GM23338 (cell line): ENCODE results near the gene PIEZO2. TPM values are rescaled to one million over a fixed set of nuclear protein-coding genes. Genes with fewer than 3 reads are reported as not detected.
A peak's percentile ranks its signal among the peaks of the same experiment; 100 is the strongest.
"Not testable (repeated sequence)": the region's sequence is repeated elsewhere in the genome, so short reads cannot be mapped to it uniquely, and the experiment has no call there.

Experiments used
- ATAC-seq: fragments of 200-7000 bp; cut with Tn5 transposase; 3 replicates; pipeline ENCODE4 v1.9.1; 2020
- DNase-seq: peaks from one replicate; pipeline ENCODE4 v3.0.0-alpha.2; 2015; ENCODE audit warnings: low spot score
- H2AFZ ChIP-seq: fragments of 200-600 bp; sonication (generic); 2 replicates; pipeline ENCODE4 v1.8.0; 2016; ENCODE audit warnings: antibody characterized with exemption, mild to moderate bottlenecking, moderate library complexity
- H3F3A ChIP-seq: fragments of 200-600 bp; sonication (generic); replicated peaks from 2 replicates; pipeline ENCODE4 v1.8.0; 2017; ENCODE audit warnings: antibody characterized with exemption, mixed run types, low read depth
- H3K27ac ChIP-seq: fragments of 200-600 bp; sonication (generic); 2 replicates; pipeline ENCODE4 v1.6.1; 2016; ENCODE audit warnings: low read depth
- H3K27me3 ChIP-seq: fragments of 200-600 bp; sonication (generic); 2 replicates; pipeline ENCODE4 v1.8.0; 2016; ENCODE audit warnings: mild to moderate bottlenecking, mixed run types, moderate library complexity; ENCODE audit not compliant: insufficient read depth
- H3K36me3 ChIP-seq: fragments of 200-600 bp; sonication (generic); 2 replicates; pipeline ENCODE4 v1.8.0; 2016; ENCODE audit warnings: mild to moderate bottlenecking; ENCODE audit not compliant: insufficient read depth
- H3K4me1 ChIP-seq: fragments of 200-600 bp; sonication (generic); 2 replicates; pipeline ENCODE4 v1.8.0; 2016; ENCODE audit warnings: mild to moderate bottlenecking, moderate library complexity; ENCODE audit not compliant: insufficient read depth
- H3K4me2 ChIP-seq: fragments of 200-600 bp; sonication (generic); 2 replicates; pipeline ENCODE4 v1.7.1; 2017; ENCODE audit warnings: mixed run types
- H3K4me3 ChIP-seq: fragments of 200-600 bp; sonication (generic); 2 replicates; pipeline ENCODE4 v1.6.1; 2016; ENCODE audit warnings: mixed run types
- H3K79me2 ChIP-seq: fragments of 200-600 bp; sonication (generic); replicated peaks from 2 replicates; pipeline ENCODE4 v1.8.0; 2017; ENCODE audit warnings: mild to moderate bottlenecking; ENCODE audit not compliant: insufficient read depth
- H3K9me2 ChIP-seq: fragments of 200-600 bp; sonication (generic); 2 replicates; pipeline ENCODE4 v1.8.0; 2017; ENCODE audit not compliant: insufficient read depth
- H4K20me1 ChIP-seq: fragments of 200-600 bp; sonication (generic); replicated peaks from 2 replicates; pipeline ENCODE4 v1.8.0; 2017; ENCODE audit warnings: mild to moderate bottlenecking; ENCODE audit not compliant: insufficient read depth
- H3K27ac Mint-ChIP-seq: 2 replicates; pipeline ENCODE4 v1.8.0; 2020; ENCODE audit warnings: inconsistent platforms, mild to moderate bottlenecking, moderate library complexity, mixed read lengths
- H3K27me3 Mint-ChIP-seq: 3 replicates; pipeline ENCODE4 v1.8.0; 2022; ENCODE audit warnings: low read depth, mild to moderate bottlenecking, moderate library complexity, mixed read lengths, inconsistent platforms; ENCODE audit not compliant: insufficient read depth, poor library complexity
- H3K36me3 Mint-ChIP-seq: 3 replicates; pipeline ENCODE4 v1.8.0; 2021; ENCODE audit warnings: low read depth, mild to moderate bottlenecking, inconsistent platforms, moderate library complexity, mixed read lengths
- H3K4me1 Mint-ChIP-seq: 3 replicates; pipeline ENCODE4 v1.8.0; 2020; ENCODE audit warnings: mild to moderate bottlenecking, inconsistent platforms, mixed read lengths
- H3K4me3 Mint-ChIP-seq: 3 replicates; pipeline ENCODE4 v1.8.0; 2021; ENCODE audit warnings: moderate library complexity, mild to moderate bottlenecking, inconsistent platforms, mixed read lengths
- H3K9me3 Mint-ChIP-seq: 3 replicates; pipeline ENCODE4 v1.8.0; 2020; ENCODE audit warnings: moderate library complexity, mild to moderate bottlenecking, inconsistent platforms, mixed read lengths
- ETS1 ChIP-seq: IDR thresholded peaks from 2 replicates; pipeline ENCODE4 v1.6.1; 2016; ENCODE audit warnings: antibody characterized with exemption
- EZH2phosphoT487 ChIP-seq: fragments of 200-600 bp; sonication (generic); IDR thresholded peaks from one replicate; pipeline ENCODE4 v1.8.1; 2018; ENCODE audit warnings: antibody characterized with exemption; ENCODE audit not compliant: unreplicated experiment
- ZNF114 ChIP-seq: fragments of 250-450 bp; sonication (Bioruptor Pico); IDR thresholded peaks from 2 replicates; pipeline ENCODE4 v1.5.0; 2020; ENCODE audit warnings: mild to moderate bottlenecking, moderate library complexity
- polyA plus RNA-seq: library from polyadenylated mRNA; unstranded; fragments of >200 nt; fragmentation: Nextera tagmentation; extraction: Ambion mirVana; gene quantifications from 2 replicates; pipeline ENCODE4 v1.2.1, GENCODE V29; 2016
- total RNA-seq: library from RNA; depleted of rRNA; stranded (reverse); fragments of >200 nt; shearing (Covaris generic); gene quantifications from 2 replicates; pipeline ENCODE4 v1.2.3, GENCODE V29; 2014

Gene PIEZO2
- total and polyA plus RNA-seq, 2 experiments from 2014 or later = 4.8 to 8.2 TPM

GRCh38 chr18:10659594-10659993 is 489.8 kb downstream of the PIEZO2 start:
- TF ChIP-seq ETS1 (no peak), EZH2phosphoT487 (no peak)
- peaks cover 9% of the 10 kb centered on the region; the same call in 1 of the 2 replicates for H3K4me1 ChIP-seq
- Mint-ChIP-seq H3K9me3 (no peaks in the 10 kb centered on the region), H3K4me1 (peaks cover 22% of the 10 kb centered on the region), H3K27me3 (peaks cover 7% of the 10 kb centered on the region), H3K4me3 (no peak overlapping the region), H3K36me3 (no peaks in the 10 kb centered on the region), H3K27ac (no peak overlapping the region)
- H3K27me3 ChIP-seq = no peaks in the 10 kb centered on the region
- H3K4me2 ChIP-seq = no peak overlapping the region
- ATAC-seq = no peak
- no peaks in the 10 kb centered on the region for H4K20me1 ChIP-seq
- no peaks in the 10 kb centered on the region for H3F3A ChIP-seq
- no peak for DNase-seq
- no peaks in the 10 kb centered on the region for H3K36me3 ChIP-seq
- no peaks in the 10 kb centered on the region for H3K79me2 ChIP-seq
- H3K9me2 ChIP-seq = no peaks in the 10 kb centered on the region
- H3K27ac ChIP-seq = no peak overlapping the region
- H2AFZ ChIP-seq = peak overlapping the region; percentile 91; the same call in 1 of the 2 replicates
- no peak overlapping the region for H3K4me3 ChIP-seq

GRCh38 chr18:10659000-10659399 is 490.4 kb downstream of the PIEZO2 start:
- no peaks in the 10 kb centered on the region for H3K36me3 ChIP-seq
- H3K79me2 ChIP-seq = no peaks in the 10 kb centered on the region
- H3K36me3 Mint-ChIP-seq = no peaks in the 10 kb centered on the region
- H3K27me3 ChIP-seq = no peaks in the 10 kb centered on the region
- no peak overlapping the region for H2AFZ ChIP-seq
- no peaks in the 10 kb centered on the region for H3K9me2 ChIP-seq
- H3K4me3 ChIP-seq = no peak overlapping the region
- H3K27ac Mint-ChIP-seq = no peak overlapping the region
- H3K27me3 Mint-ChIP-seq = peaks cover 7% of the 10 kb centered on the region
- no peaks in the 10 kb centered on the region for H4K20me1 ChIP-seq
- no peak overlapping the region for H3K4me3 Mint-ChIP-seq
- H3K27ac ChIP-seq = no peak overlapping the region
- ATAC-seq (no peak), DNase-seq (no peak)
- no peak for TF ChIP-seq ZNF114
- peaks cover 22% of the 10 kb centered on the region for H3K4me1 Mint-ChIP-seq
- H3K4me1 ChIP-seq = peaks cover 9% of the 10 kb centered on the region; the same call in 1 of the 2 replicates
- H3K9me3 Mint-ChIP-seq = no peaks in the 10 kb centered on the region
- no peaks in the 10 kb centered on the region for H3F3A ChIP-seq
- H3K4me2 ChIP-seq = no peak overlapping the region

DNA sequence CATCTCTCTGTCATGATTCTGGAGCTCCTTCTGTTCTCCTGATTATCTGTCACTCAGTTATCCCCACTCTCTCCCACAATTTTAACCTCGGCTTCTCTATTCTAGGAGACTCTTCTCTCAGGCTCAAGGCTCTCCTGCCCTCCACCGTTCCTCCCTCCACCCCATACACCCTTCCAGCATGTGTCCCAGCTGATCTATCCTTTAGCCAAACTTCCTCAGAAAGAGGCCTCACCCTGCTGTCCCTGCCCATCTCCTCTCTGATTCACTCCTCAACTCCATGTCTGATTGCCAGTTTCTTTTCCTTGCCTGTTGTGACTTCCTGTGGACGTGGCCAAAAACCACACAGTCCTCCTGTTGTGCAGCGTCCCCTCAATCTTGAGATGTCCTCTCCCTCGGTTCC is 505.4 kb downstream of the PIEZO2 start:
- not testable (repeated sequence) for H3K27ac ChIP-seq, H3K4me3 Mint-ChIP-seq, ATAC-seq

DNA sequence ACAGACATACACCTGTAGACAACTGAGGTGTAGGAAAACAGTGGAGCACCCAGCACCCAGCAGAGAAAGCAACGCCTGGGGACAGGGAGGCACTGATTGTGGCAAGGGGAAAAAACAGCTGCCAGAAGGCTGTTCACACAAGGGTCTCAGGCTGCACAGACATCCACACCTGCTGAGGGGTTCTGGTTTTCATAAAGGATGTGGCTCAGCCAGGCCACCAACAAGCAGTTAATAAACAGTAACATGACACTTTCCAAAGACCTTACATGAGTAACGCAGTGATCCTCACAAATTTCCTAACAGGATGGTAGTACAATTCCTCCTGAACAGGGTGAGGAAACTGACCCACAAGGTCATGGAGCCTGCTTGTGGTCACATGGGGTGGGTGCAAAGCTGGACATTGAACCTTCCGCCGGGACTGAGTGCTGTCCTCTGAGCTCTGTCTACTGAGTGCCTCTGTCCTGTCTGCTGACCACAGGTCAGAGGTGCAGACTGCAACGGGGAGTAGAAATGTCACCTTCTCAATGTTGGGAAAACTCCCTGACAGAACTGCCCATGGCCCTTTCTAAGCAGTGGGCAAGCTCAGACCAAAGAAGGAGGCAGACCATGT is 506.3 kb downstream of the PIEZO2 start:
- not testable (repeated sequence) for H3K4me3 Mint-ChIP-seq, H3K79me2 ChIP-seq, H3K4me2 ChIP-seq, H3K27me3 Mint-ChIP-seq, H3K27ac Mint-ChIP-seq, H3K4me1 Mint-ChIP-seq, ATAC-seq, H3K36me3 Mint-ChIP-seq, DNase-seq, H4K20me1 ChIP-seq, H3F3A ChIP-seq, H3K9me2 ChIP-seq, H3K27ac ChIP-seq, H2AFZ ChIP-seq, H3K4me1 ChIP-seq, H3K36me3 ChIP-seq, H3K27me3 ChIP-seq, H3K9me3 Mint-ChIP-seq, H3K4me3 ChIP-seq

More for the DNA sequence above, 505.4 kb downstream of the PIEZO2 start:
- not testable (repeated sequence) for H4K20me1 ChIP-seq, H3K27ac Mint-ChIP-seq, H3K36me3 Mint-ChIP-seq, H3F3A ChIP-seq, H3K4me1 ChIP-seq, H3K36me3 ChIP-seq, H3K27me3 Mint-ChIP-seq, H3K79me2 ChIP-seq, H3K4me2 ChIP-seq, H3K4me3 ChIP-seq, H3K4me1 Mint-ChIP-seq, DNase-seq, H2AFZ ChIP-seq, H3K27me3 ChIP-seq, H3K9me2 ChIP-seq, H3K9me3 Mint-ChIP-seq

- not testable (repeated sequence) for ATAC-seq, H3K36me3 Mint-ChIP-seq, H3K27me3 ChIP-seq, H3K36me3 ChIP-seq, H4K20me1 ChIP-seq, H3K9me3 Mint-ChIP-seq, H3K27ac Mint-ChIP-seq, H3K27me3 Mint-ChIP-seq, H3K4me1 ChIP-seq, H3K9me2 ChIP-seq, H2AFZ ChIP-seq, H3K27ac ChIP-seq, H3K4me1 Mint-ChIP-seq, H3F3A ChIP-seq, H3K79me2 ChIP-seq, DNase-seq, H3K4me3 Mint-ChIP-seq, H3K4me2 ChIP-seq, H3K4me3 ChIP-seq
These were observed 510.9 kb downstream of the PIEZO2 start for GRCh38 chr18:10638539-10638885.

DNA sequence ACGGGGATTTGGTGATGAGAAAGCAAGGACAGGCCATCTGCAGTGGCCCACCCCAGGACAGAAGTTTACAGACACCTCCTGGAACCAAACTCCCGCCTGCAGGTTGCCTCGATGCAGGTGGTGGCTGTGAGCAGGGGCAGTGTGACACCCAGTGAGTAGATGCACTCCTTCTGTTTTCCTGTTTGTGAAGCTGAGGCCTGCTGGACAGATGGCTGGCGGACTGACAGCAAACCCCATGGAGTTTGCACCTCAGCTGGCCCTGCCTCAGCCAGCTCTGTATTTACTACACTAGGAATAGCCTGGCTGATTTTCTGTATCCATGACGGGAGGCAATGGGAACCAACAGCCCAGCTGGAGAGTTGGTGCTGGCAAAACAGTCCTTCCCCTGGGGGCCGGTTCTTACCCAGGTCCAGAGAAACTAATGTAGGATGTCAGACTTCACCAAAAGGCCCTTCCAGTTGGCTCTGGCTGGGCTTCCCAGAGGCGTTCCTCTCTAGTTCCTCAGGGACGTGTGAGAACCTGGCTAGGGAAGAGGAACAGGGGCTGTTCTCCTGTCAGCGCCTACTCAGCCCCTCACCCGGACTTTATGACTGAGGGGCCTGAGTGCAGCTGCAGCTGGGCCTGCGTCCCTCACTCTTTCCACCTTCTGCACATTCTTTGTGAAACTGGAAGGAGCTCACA is 511.4 kb downstream of the PIEZO2 start:
- H3K36me3 ChIP-seq, H3K27ac Mint-ChIP-seq, H3F3A ChIP-seq, H2AFZ ChIP-seq, H3K36me3 Mint-ChIP-seq, H4K20me1 ChIP-seq, H3K4me3 Mint-ChIP-seq, DNase-seq, H3K4me1 Mint-ChIP-seq, H3K4me3 ChIP-seq, ATAC-seq, H3K4me2 ChIP-seq, H3K9me2 ChIP-seq, H3K27me3 ChIP-seq, H3K27ac ChIP-seq, H3K9me3 Mint-ChIP-seq, H3K27me3 Mint-ChIP-seq, H3K79me2 ChIP-seq, H3K4me1 ChIP-seq: not testable (repeated sequence)
